Right lobe of liver (tissue), 6 donors: ENCODE results near the gene PREX1. TPM values are rescaled to one million over a fixed set of nuclear protein-coding genes. Genes with fewer than 3 reads are reported as not detected.

ENCODE experiments used
- ATAC-seq, 4 donors: fragments of 200-7000 bp; cut with Tn5 transposase; one replicate each; pipeline ENCODE4 v1.9.1; 2020; ENCODE audit warnings: mild to moderate bottlenecking in 4 of 4, moderate library complexity in 4 of 4
- DNase-seq, 3 donors: peaks; one replicate each; pipeline ENCODE4 v3.0.0-alpha.2; 2020
- H3K27ac ChIP-seq, 3 donors: fragments of 200-600 bp; one replicate each; pipeline ENCODE4 v1.8.0; 2022
- H3K27me3 ChIP-seq, 2 donors: fragments of 200-600 bp; one replicate each; pipeline ENCODE4 v1.8.0; 2022
- H3K36me3 ChIP-seq, 4 donors: fragments of 200-600 bp; sonication (generic) in 1 of 4; one replicate each; pipeline versions ENCODE4 v1.5.1 to v1.8.0; 2017 to 2022; ENCODE audit warnings: control low read depth in 1 of 4
- H3K4me1 ChIP-seq, 4 donors: fragments of 200-600 bp; sonication (generic) in 1 of 4; one replicate each; pipeline versions ENCODE4 v1.5.1 to v1.8.0; 2017 to 2022; ENCODE audit warnings: control low read depth in 1 of 4
- H3K4me3 ChIP-seq, 3 donors: fragments of 200-600 bp; one replicate each; pipeline ENCODE4 v1.8.0; 2022
- H3K9me3 ChIP-seq, 4 donors: fragments of 200-600 bp; sonication (generic) in 1 of 4; one replicate each; pipeline versions ENCODE4 v1.5.1 to v1.8.0; 2017 to 2022; ENCODE audit warnings: control low read depth in 1 of 4
- POLR2A ChIP-seq: fragments of 450-650 bp; IDR thresholded peaks from one replicate; pipeline ENCODE4 v1.6.1; 2017; ENCODE audit warnings: antibody characterized with exemption, mild to moderate bottlenecking
- WGBS: methylation state at CpG from one replicate; pipeline ENCODE4 v1.1.6; 2018; ENCODE audit warnings: low coverage, low lambda C conversion rate; ENCODE audit not compliant: insufficient coverage; ENCODE audit errors: missing lambda C conversion rate; 5-methylcytosine and 5-hydroxymethylcytosine counted together
- intact Hi-C, 2 donors: fragments of 100-400 bp; cut with DNase I; formaldehyde crosslinking; loops; one replicate each; pipeline versions ENCODE4 v1.11.2 to v1.14.1; 2022
- total RNA-seq, 6 experiments: library from RNA; depleted of rRNA in 2 of 6; stranded (reverse); fragments of >200 nt in 2 of 6; fragmentation: NEBNext Ultra II Directional in 3 of 6; extraction: Animal tissue kit (Norgen Biotek cat#: 25700) in 3 of 6; gene quantifications; one replicate each; pipeline versions ENCODE4 v1.1.0 to v1.2.4, GENCODE V29; 2016 to 2023
- TF ChIP-seq, protein P1 (sequence below), 4 donors: fragments of 200-600 bp in 3 of 4; fragments of 450-650 bp in 1 of 4; IDR thresholded peaks; one replicate each; pipeline versions ENCODE4 v1.5.1 to v1.8.0; 2016 to 2022; ENCODE audit warnings: antibody characterized with exemption in 4 of 4, mild to moderate bottlenecking in 2 of 4
- donor health status: DM: no; HTN: yes; CAD: no.
- donor health status: DM: no; HTN: no; CAD: no.
- donor health status: DM: no; HTN: no; CAD: no.
- donor health status: DM: no; HTN: yes; CAD: no.
- donor health status: DM: no; HTN: yes; CAD: no.

Gene PREX1
- total RNA-seq, 6 experiments from 2014 or later, result 4.4 to 11.1 (median 8.7) TPM

DNA sequence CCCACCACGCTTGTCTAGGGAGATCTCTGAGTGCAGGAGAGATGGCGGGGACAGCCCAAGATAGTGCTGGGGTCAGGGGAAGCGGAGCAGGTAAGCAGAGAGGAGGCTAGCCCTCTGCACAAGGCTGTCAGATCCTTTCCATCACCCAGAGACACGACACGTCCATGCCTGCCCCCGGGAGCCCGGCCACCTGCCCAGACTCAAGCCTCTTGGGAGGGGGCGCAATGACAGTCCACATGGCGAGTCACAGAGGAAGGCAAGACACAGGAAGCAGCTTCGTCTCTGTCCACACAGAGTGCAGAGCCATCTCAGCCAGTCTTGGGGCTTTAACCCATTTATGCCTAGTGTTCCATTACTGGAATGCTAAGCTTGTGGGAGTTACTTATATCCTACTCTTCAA, 78.4 kb downstream of the PREX1 start:
- H3K9me3 ChIP-seq, result no peaks in the 10 kb centered on the region
- intact Hi-C loops, result no loop called here

DNA sequence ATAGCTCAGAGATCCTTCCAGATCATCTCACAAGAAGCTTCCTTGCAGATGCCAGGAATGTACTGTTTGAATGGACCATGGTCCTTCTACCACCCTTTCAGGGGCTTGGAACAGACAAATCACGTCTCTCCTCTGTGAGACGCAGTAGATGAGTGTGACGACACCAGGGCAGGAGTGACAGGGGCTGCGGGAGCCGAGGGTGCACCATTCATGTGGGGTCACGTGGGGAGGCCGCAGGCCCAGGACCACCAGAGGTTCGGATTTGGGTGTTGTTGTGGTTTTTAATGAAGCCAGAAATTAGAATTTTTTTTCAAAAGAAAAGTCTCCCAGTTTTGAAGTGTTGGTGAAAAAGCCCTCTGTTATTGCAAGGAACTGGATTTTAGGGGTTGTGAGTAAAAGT, 79.2 kb downstream of the PREX1 start:
- intact Hi-C loops, result no loop called here
- TF ChIP-seq POLR2A, result no peak
- TF ChIP-seq, protein P1, sequence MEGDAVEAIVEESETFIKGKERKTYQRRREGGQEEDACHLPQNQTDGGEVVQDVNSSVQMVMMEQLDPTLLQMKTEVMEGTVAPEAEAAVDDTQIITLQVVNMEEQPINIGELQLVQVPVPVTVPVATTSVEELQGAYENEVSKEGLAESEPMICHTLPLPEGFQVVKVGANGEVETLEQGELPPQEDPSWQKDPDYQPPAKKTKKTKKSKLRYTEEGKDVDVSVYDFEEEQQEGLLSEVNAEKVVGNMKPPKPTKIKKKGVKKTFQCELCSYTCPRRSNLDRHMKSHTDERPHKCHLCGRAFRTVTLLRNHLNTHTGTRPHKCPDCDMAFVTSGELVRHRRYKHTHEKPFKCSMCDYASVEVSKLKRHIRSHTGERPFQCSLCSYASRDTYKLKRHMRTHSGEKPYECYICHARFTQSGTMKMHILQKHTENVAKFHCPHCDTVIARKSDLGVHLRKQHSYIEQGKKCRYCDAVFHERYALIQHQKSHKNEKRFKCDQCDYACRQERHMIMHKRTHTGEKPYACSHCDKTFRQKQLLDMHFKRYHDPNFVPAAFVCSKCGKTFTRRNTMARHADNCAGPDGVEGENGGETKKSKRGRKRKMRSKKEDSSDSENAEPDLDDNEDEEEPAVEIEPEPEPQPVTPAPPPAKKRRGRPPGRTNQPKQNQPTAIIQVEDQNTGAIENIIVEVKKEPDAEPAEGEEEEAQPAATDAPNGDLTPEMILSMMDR (IDR thresholded peaks at IDR 0.05), result no peak
- Histone ChIP-seq H3K27me3 (no peaks in the 10 kb centered on the region), H3K4me1 (no peaks in the 10 kb centered on the region), H3K4me3 (no peak overlapping the region), H3K36me3 (no peaks in the 10 kb centered on the region), H3K9me3 (no peaks in the 10 kb centered on the region), H3K27ac (no peak overlapping the region)
- ATAC-seq, result no peak
- no peak for DNase-seq
- 89% methylated on average over 6 of the region's 8 CpGs for WGBS

More for the DNA sequence above, 78.4 kb downstream of the PREX1 start:
- Histone ChIP-seq H3K27ac (no peak overlapping the region), H3K27me3 (no peaks in the 10 kb centered on the region), H3K4me1 (no peaks in the 10 kb centered on the region), H3K36me3 (no peaks in the 10 kb centered on the region), H3K4me3 (no peak overlapping the region)
- ATAC-seq (no peak), DNase-seq (no peak)
- TF ChIP-seq, protein P1 (IDR thresholded peaks at IDR 0.05), result no peak
- TF ChIP-seq POLR2A, result no peak
- 40% methylated on average over 1 of the region's 10 CpGs for WGBS

DNA sequence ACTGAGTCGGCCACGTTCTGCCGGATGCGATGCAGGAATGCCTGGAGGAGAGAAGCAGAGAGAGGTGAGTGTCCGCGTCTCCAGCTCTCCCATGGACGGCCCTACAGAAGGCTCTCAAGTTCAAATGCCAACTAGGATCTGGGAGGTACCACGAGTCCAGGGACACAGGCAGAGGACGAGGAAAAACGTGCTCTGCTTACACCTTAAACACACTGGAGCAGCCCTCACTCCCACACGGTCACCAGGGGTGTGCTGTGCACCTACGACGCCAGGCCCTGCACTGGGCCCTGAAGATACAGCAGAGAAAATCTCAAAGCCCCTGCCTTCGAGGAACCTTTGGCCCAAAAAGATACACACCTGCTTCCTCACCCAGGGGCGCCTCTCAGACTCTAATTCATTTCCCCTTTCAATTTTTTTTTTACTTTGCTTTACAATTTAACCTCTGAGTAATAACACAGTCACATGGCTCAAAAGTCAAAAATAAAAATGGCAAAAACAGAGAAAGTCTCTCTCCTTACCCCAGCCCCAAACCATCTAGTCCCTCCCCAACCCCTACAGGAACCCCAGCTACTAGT, 79.9 kb downstream of the PREX1 start:
- H3K4me1 ChIP-seq, result no peaks in the 10 kb centered on the region
- no peaks in the 10 kb centered on the region for H3K27me3 ChIP-seq
- no peaks in the 10 kb centered on the region for H3K36me3 ChIP-seq
- 71% methylated on average over 8 of the region's 15 CpGs for WGBS
- H3K9me3 ChIP-seq, result no peaks in the 10 kb centered on the region
- TF ChIP-seq, protein P1 (IDR thresholded peaks at IDR 0.05), result no peak
- TF ChIP-seq POLR2A, result no peak
- ATAC-seq (no peak), DNase-seq (no peak)
- no peak overlapping the region for H3K4me3 ChIP-seq
- H3K27ac ChIP-seq, result no peak overlapping the region
- intact Hi-C loops, result no loop called here

DNA sequence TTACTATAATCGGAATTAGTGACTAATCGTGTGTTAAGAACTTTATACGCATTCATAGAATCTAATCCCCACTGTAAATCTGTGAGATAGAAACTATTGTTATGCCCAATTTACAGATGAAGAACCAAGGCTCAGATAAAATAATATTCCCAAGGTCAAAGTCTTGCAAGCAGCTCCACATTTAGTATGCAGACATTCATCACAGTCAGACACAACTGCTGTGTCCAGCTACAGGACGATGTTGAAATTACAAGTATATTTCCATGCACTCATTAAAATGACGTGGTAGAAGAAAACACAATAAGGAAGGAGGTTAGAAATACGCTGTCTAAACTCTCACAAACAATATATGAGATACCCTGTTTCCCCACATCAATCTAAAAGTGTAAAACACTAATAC, 82.5 kb downstream of the PREX1 start:
- DNase-seq, result no peak
- ATAC-seq, result no peak
- Histone ChIP-seq H3K4me1 (no peaks in the 10 kb centered on the region), H3K36me3 (no peaks in the 10 kb centered on the region), H3K27ac (no peak overlapping the region), H3K9me3 (no peaks in the 10 kb centered on the region), H3K4me3 (no peak overlapping the region), H3K27me3 (no peaks in the 10 kb centered on the region)
- WGBS, result 70% methylated on average over 6 of the region's 6 CpGs
- TF ChIP-seq, protein P1 (IDR thresholded peaks at IDR 0.05), result no peak
- no peak for TF ChIP-seq POLR2A
- intact Hi-C loops, result no loop called here

DNA sequence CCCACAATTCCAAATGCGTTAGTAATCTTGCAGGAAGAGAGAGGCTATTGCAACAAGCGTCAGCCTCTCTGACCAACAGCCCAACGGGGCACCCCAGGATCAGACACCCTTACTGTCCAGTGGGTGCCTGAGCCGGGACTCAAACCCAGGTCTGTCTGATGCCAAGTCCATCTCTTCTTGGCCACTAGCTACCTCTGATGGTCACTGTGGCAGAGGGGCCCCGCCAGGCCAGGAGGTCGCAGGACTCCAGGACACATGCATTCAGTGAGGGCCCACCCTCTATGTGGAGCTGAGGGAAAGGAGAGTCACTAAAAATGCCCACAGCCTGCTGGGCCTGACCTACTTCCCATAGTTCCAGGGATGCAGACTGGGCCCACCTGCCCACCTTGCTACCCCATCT, 83.3 kb downstream of the PREX1 start:
- H3K9me3 ChIP-seq, result no peaks in the 10 kb centered on the region
- no peak for TF ChIP-seq POLR2A
- TF ChIP-seq, protein P1 (IDR thresholded peaks at IDR 0.05), result no peak
- no peaks in the 10 kb centered on the region for H3K27me3 ChIP-seq
- H3K36me3 ChIP-seq, result no peaks in the 10 kb centered on the region
- intact Hi-C loops, result no loop called here
- ATAC-seq (no peak), DNase-seq (no peak)
- no peak overlapping the region for H3K4me3 ChIP-seq
- no peak overlapping the region for H3K27ac ChIP-seq
- 100% methylated on average over 1 of the region's 6 CpGs for WGBS
- H3K4me1 ChIP-seq, result no peaks in the 10 kb centered on the region
